Measurements from ENCODE around the gene COPS3. TPM values are rescaled to one million over a fixed set of nuclear protein-coding genes. Genes with fewer than 3 reads are reported as not detected.
"Not testable (repeated sequence)": the region's sequence is repeated elsewhere in the genome, so short reads cannot be mapped to it uniquely, and the experiment has no call there.

Gene COPS3
- total RNA-seq, 4 donors from 2014 or later: 21.4 to 36.3 (median 29.4) TPM

DNA sequence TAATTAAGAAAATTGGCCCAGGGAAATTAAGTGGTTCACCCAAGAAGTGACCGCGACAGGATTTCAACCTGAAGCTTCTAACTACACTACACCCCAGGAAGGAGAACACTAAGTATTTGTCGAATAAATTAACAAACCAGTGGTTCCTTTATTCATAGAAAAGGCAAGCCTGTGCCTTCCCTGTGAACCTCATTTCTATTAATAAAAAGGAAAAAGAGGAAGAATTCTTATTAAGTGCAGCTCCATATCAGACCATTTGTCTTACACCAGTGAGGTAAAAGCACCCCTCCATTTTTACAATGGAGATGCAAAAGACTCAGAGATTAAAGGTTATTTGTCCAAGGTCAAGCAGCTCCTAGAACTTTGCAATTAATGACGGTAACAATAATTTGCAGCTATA, 1.7 kb downstream of the COPS3 start:
- TF ChIP-seq, protein P1, sequence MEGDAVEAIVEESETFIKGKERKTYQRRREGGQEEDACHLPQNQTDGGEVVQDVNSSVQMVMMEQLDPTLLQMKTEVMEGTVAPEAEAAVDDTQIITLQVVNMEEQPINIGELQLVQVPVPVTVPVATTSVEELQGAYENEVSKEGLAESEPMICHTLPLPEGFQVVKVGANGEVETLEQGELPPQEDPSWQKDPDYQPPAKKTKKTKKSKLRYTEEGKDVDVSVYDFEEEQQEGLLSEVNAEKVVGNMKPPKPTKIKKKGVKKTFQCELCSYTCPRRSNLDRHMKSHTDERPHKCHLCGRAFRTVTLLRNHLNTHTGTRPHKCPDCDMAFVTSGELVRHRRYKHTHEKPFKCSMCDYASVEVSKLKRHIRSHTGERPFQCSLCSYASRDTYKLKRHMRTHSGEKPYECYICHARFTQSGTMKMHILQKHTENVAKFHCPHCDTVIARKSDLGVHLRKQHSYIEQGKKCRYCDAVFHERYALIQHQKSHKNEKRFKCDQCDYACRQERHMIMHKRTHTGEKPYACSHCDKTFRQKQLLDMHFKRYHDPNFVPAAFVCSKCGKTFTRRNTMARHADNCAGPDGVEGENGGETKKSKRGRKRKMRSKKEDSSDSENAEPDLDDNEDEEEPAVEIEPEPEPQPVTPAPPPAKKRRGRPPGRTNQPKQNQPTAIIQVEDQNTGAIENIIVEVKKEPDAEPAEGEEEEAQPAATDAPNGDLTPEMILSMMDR (IDR thresholded peaks at IDR 0.05): no peak
- no peak for TF ChIP-seq POLR2A (IDR thresholded peaks at IDR 0.05)
- peaks cover 0 to 16% (median 0%) of the 10 kb centered on the region in 3 donors for H3K36me3 ChIP-seq
- H3K27ac ChIP-seq: no peak overlapping the region
- no peaks in the 10 kb centered on the region for H3K9me3 ChIP-seq
- H3K27me3 ChIP-seq: no peaks in the 10 kb centered on the region
- H3K4me3 ChIP-seq: peak overlapping the region in 1 of 4 donors; percentile 96
- DNase-seq: no peak
- H3K4me1 ChIP-seq: peaks cover 3 to 24% (median 13%) of the 10 kb centered on the region in 4 donors

DNA sequence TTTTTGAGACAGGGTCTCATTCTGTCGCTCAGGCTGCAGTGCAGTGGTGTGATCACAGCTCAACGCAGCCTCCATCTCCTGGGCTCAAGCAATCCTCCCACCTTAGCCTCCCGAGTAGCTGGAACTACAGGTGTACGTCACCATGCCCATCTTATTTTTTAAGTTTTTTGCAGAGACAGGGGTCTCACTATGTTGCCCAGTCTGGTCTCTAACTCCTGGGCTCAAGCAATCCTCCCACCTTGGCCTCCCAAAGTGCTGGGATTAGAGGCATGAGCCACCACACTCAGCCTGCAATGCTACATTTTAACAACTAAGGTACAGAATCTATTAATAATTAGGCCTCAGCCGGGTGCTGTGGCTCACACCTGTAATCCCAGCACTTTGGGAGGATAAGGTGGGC, 3.6 kb downstream of the COPS3 start:
- H3K9me3 ChIP-seq, H3K27me3 ChIP-seq, H3K4me3 ChIP-seq, H3K27ac ChIP-seq, DNase-seq: not testable (repeated sequence)
- Histone ChIP-seq H3K4me1 (peaks cover 3 to 24% (median 13%) of the 10 kb centered on the region in 4 donors), H3K36me3 (peaks cover 0 to 34% (median 0%) of the 10 kb centered on the region in 3 donors)

DNA sequence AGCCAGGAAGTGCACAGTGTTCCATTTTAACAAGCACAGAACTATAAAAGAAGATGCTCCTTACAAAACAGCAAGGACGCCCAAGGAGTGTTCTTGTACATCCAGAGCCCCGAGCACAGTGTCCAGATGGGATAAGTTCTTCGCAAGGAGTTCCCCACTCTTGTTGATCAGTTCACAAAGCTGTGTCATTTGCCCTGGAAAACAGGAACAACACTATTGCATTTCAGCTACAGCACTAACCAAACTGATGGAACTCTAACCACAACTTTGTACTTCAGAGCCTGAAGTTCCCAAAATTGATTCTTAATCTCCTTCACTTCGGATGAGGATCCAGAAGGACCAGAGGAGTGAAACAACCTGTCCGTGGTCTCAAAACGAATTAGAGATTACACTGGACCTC, 5.1 kb downstream of the COPS3 start:
- H3K9me3 ChIP-seq: no peaks in the 10 kb centered on the region
- no peak overlapping the region for H3K27ac ChIP-seq
- H3K4me1 ChIP-seq: peaks cover 3 to 24% (median 13%) of the 10 kb centered on the region in 4 donors
- TF ChIP-seq, protein P1 (IDR thresholded peaks at IDR 0.05): no peak
- no peak for TF ChIP-seq POLR2A (IDR thresholded peaks at IDR 0.05)
- peaks cover 0 to 45% (median 0%) of the 10 kb centered on the region in 3 donors for H3K36me3 ChIP-seq
- no peaks in the 10 kb centered on the region for H3K27me3 ChIP-seq
- no peak overlapping the region for H3K4me3 ChIP-seq
- DNase-seq: peak in 1 of 3 donors; percentile 17

- DNase-seq: no peak
These were observed 10.9 kb downstream of the COPS3 start for GRCh38 chr17:17269926-17270773.

DNA sequence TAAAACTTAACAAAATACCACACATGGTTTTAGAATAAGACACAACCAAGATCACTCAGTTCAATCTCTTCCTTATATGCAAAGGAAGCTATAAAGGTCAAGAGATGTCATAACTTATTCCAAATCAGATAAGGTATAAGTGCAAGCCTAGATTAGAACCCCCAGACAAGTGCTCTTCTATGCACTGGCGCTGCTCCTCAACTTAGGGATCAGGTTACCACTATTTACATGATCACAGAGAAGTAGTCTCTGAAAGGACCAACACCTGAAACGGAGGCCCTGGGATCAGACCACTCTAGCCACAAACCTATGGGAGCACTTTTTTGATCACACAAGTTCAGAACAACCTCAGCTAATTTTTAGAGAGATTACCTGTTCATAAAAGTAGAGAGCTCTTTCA, 16.6 kb downstream of the COPS3 start:
- H3K4me1 ChIP-seq: no peaks in the 10 kb centered on the region
- DNase-seq: peak in 1 of 3 donors; percentile 18
- no peaks in the 10 kb centered on the region for H3K27me3 ChIP-seq
- no peak overlapping the region for H3K27ac ChIP-seq
- TF ChIP-seq, protein P1 (IDR thresholded peaks at IDR 0.05): no peak
- no peak for TF ChIP-seq POLR2A (IDR thresholded peaks at IDR 0.05)
- H3K36me3 ChIP-seq: peaks cover 0 to 96% (median 0%) of the 10 kb centered on the region in 3 donors
- no peak overlapping the region for H3K4me3 ChIP-seq
- no peaks in the 10 kb centered on the region for H3K9me3 ChIP-seq

More at GRCh38 chr17:17269926-17270773, 10.9 kb downstream of the COPS3 start:
- H3K4me3 ChIP-seq: no peak overlapping the region
- no peaks in the 10 kb centered on the region for H3K27me3 ChIP-seq
- no peak overlapping the region for H3K27ac ChIP-seq
- no peaks in the 10 kb centered on the region for H3K4me1 ChIP-seq
- H3K9me3 ChIP-seq: no peaks in the 10 kb centered on the region
- H3K36me3 ChIP-seq: peaks cover 0 to 96% (median 0%) of the 10 kb centered on the region in 3 donors
- TF ChIP-seq, protein P1 (IDR thresholded peaks at IDR 0.05): peak in 4 of 6 experiments; percentile 12 to 32 (median 18)
- no peak for TF ChIP-seq POLR2A (IDR thresholded peaks at IDR 0.05)

DNA sequence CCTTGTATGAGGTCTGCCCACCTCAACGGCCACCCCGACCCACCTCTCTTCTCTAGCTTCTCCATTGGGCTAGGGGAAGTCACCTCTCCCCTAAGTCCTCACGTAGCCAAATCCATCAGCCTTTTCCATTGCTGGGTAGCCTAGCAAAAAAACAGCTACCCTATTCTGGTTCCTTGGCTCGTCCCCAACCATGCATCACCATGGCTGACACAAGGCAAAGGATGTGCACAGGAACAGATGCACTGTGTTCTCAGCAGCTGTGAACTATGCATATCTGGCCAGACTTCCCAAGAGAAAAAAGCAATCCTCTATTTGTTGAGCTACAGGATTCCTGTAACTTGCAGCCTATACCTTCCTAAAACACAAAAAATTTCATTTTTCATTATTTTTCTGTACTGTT, 22.0 kb downstream of the COPS3 start:
- no peak overlapping the region for H3K4me3 ChIP-seq
- peak in 1 of 3 donors; percentile 4 for DNase-seq
- no peaks in the 10 kb centered on the region for H3K4me1 ChIP-seq
- no peaks in the 10 kb centered on the region for H3K27me3 ChIP-seq
- TF ChIP-seq POLR2A (IDR thresholded peaks at IDR 0.05): no peak
- TF ChIP-seq, protein P1 (IDR thresholded peaks at IDR 0.05): no peak
- H3K9me3 ChIP-seq: no peaks in the 10 kb centered on the region
- H3K36me3 ChIP-seq: peaks cover 0 to 96% (median 5%) of the 10 kb centered on the region in 3 donors
- no peak overlapping the region for H3K27ac ChIP-seq

All from Peyer's patch (tissue), 4 donors.